Lower leg skin (tissue), 4 donors: ENCODE results near the gene HCN2. TPM values are rescaled to one million over a fixed set of nuclear protein-coding genes. Genes with fewer than 3 reads are reported as not detected.

Experiments
- DNase-seq, 2 donors: peaks; one replicate each; pipeline ENCODE4 v3.0.0-alpha.2; 2019; ENCODE audit warnings: low spot score in 2 of 2
- H3K4me3 ChIP-seq: fragments of 200-600 bp; sonication (generic); 2 replicates; pipeline ENCODE4 v1.5.1; 2017; ENCODE audit warnings: mild to moderate bottlenecking, low read depth; ENCODE audit not compliant: poor library complexity, severe bottlenecking
- CTCF ChIP-seq, 3 donors: fragments of 450-650 bp; IDR thresholded peaks; one replicate each; pipeline ENCODE4 v1.5.1; 2016; ENCODE audit warnings: antibody characterized with exemption in 3 of 3, mild to moderate bottlenecking in 3 of 3, moderate library complexity in 2 of 3
- POLR2A ChIP-seq, 2 donors: fragments of 450-650 bp; IDR thresholded peaks; one replicate each; pipeline ENCODE4 v1.6.1; 2016 to 2017; ENCODE audit warnings: antibody characterized with exemption in 2 of 2, mild to moderate bottlenecking in 1 of 2, moderate library complexity in 1 of 2
- WGBS, 2 donors: methylation state at CpG; one replicate each; pipeline ENCODE4 v1.1.5; 2018; 5-methylcytosine and 5-hydroxymethylcytosine counted together
- intact Hi-C: fragments of 100-400 bp; cut with DNase I; formaldehyde crosslinking; loops from one replicate; pipeline ENCODE4 v1.15.0; 2023; ENCODE audit warnings: low total_unique reads
- total RNA-seq, 4 donors: library from RNA; depleted of rRNA; stranded (reverse); fragments of >200 nt; gene quantifications; one replicate each; pipeline ENCODE4 v1.1.0, GENCODE V29; 2016

The HCN2 gene
- total RNA-seq, 4 donors from 2014 or later: 0.21 to 1.7 (median 1.1) TPM

- intact Hi-C loops: no loop called here
- no peak for TF ChIP-seq CTCF (IDR thresholded peaks at IDR 0.05)
- TF ChIP-seq POLR2A (IDR thresholded peaks at IDR 0.05): no peak
- H3K4me3 ChIP-seq: no peak overlapping the region
- 91 to 92% methylated on average over 58 to 66 of the region's 66 CpGs for WGBS, 2 donors
- no peak for DNase-seq
These were observed 12.0 kb upstream of the HCN2 start for GRCh38 chr19:577439-578392.

GRCh38 chr19:579111-579841, 10.4 kb upstream of the HCN2 start:
- WGBS, 2 donors: 91% methylated on average over 27 to 46 of the region's 46 CpGs
- no peak overlapping the region for H3K4me3 ChIP-seq
- intact Hi-C loops: no loop called here
- no peak for DNase-seq
- TF ChIP-seq CTCF (IDR thresholded peaks at IDR 0.05) (no peak), POLR2A (IDR thresholded peaks at IDR 0.05) (no peak)

- H3K4me3 ChIP-seq: no peak overlapping the region
- 86 to 88% methylated on average over 11 of the region's 11 CpGs for WGBS, 2 donors
- TF ChIP-seq CTCF (IDR thresholded peaks at IDR 0.05) (no peak), POLR2A (IDR thresholded peaks at IDR 0.05) (no peak)
- no peak for DNase-seq
- intact Hi-C loops: no loop called here
These were observed 9.9 kb upstream of the HCN2 start for GRCh38 chr19:579842-580155.

- H3K4me3 ChIP-seq: no peak overlapping the region
- WGBS, 2 donors: 86 to 95% methylated on average over 17 to 22 of the region's 22 CpGs
- DNase-seq: no peak
- intact Hi-C loops: no loop called here
- no peak for TF ChIP-seq CTCF (IDR thresholded peaks at IDR 0.05)
- TF ChIP-seq POLR2A (IDR thresholded peaks at IDR 0.05): no peak
These were observed 9.3 kb upstream of the HCN2 start for GRCh38 chr19:580274-580835.

GRCh38 chr19:581399-582111, 8.1 kb upstream of the HCN2 start:
- H3K4me3 ChIP-seq: no peak overlapping the region
- DNase-seq: no peak
- TF ChIP-seq POLR2A (IDR thresholded peaks at IDR 0.05) (no peak), CTCF (IDR thresholded peaks at IDR 0.05) (no peak)
- WGBS, 2 donors: 88 to 92% methylated on average over 30 to 38 of the region's 40 CpGs
- intact Hi-C loops: no loop called here
